Prostate gland (tissue), 2 donors: Measurements from ENCODE around the gene C1QTNF9.

Experiments used
- CTCF ChIP-seq, 4 experiments: fragments of 200-600 bp in 2 of 4; fragments of 450-650 bp in 2 of 4; sonication (generic) in 2 of 4; IDR thresholded peaks; 1 replicate in 3 of 4; 2 replicates in 1 of 4; pipeline ENCODE4 v1.5.1; 2016 to 2019; ENCODE audit warnings: antibody characterized with exemption in 4 of 4, mild to moderate bottlenecking in 2 of 4, moderate library complexity in 2 of 4
- POLR2A ChIP-seq: fragments of 450-650 bp; IDR thresholded peaks from one replicate; pipeline ENCODE4 v1.6.1; 2016; ENCODE audit warnings: antibody characterized with exemption, mild to moderate bottlenecking

GRCh38 chr13:24356270-24356669 is 46.9 kb downstream of the C1QTNF9 start:
- TF ChIP-seq CTCF (IDR thresholded peaks at IDR 0.05): no peak
- no peak for TF ChIP-seq POLR2A
